Measurements from ENCODE around the gene BCAP31.

Gene BCAP31

GRCh38 chrX:153724252-153725038 lies at the start of gene BCAP31, which contains the start of gene ABCD1:
TSS of gene BCAP31 (minus strand) at chrX:153724387. CDS start at chrX:153723244, 1,143 bp downstream.
TSS of gene ABCD1 (plus strand) at chrX:153724856. CDS start at chrX:153725267, 411 bp downstream.
- DNase-seq = peak; percentile 93

- no peak for DNase-seq
These were observed 49.0 kb upstream of the BCAP31 start for GRCh38 chrX:153773218-153773611.

DNA sequence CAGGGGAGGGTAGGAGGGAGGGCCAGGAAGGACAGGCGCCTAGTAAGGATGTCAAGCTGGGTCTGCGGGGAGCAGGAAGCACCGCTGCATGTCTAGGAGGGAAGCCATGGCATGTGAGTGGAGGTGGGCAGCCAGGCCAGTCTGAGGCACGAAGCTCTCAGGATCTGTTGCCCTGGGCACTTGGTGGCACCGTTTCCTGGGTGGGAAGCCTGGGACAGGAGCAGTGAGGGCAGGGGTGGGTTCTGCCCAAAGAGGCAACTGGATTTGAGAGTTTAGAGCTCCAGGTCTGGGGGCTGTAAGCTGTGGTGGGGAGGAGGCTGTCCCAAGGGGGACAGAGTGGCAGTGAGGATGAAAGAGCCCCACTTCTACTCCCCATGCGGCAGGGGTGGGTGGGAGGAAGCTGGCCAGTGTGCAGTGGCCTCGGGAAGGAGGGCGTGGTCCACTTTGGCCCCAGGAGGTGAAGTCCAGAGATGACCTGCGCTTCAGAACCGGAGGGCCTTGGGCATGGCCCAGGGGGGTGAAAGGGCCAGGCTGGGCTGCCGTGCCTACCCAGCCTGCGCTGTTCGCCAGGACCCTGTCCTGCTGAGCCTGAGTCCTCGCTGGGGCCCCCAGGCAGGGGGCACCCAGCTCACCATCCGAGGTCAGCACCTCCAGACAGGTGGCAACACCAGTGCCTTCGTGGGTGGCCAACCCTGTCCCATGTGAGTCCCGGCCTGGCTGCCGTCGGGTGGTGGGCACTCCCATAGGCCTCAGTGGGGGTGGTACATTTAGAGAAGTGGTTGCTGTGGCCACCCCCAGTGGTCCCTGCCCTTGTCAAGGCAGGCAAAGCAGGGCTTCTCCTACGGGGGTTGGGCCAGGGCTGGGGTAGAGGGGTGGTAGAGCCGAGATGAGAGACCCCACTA lies 48.4 kb upstream of the BCAP31 start:
- DNase-seq = no peak

DNA sequence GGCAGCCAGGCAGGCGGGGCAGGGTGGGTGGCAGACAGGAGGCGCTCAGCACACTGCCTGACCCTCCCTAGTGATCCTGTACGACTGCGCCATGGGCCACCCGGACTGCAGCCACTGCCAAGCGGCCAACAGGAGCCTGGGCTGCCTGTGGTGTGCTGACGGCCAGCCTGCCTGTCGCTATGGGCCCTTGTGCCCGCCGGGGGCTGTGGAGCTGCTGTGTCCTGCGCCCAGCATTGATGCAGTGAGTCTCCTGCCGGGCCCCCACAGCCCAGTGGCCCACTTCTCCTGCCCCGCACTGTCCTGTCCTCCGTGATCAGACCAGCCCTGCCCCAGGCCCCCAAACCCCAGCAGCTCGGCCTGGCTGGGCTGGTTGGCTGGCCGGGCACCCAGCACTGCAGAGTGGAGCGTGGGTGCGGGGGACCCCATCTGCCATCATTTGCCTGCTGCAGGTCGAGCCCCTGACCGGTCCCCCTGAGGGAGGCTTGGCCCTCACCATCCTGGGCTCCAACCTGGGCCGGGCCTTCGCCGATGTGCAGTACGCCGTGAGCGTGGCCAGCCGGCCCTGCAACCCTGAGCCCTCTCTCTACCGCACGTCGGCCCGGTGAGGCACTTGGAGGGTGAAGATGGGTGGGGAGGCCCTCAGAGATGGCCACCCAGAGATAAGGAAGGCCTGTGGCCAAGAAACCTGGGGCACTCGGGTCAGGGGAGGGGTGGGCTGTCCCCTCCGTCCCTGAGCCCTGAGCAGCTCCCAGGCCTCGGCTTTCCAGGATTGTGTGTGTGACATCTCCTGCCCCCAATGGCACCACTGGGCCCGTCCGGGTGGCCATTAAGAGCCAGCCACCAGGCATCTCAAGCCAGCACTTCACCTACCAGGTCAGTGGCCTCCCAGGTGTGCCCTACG lies 47.5 kb upstream of the BCAP31 start:
- no peak for DNase-seq

GRCh38 chrX:153770601-153771414 lies 46.6 kb upstream of the BCAP31 start:
- DNase-seq = no peak

DNA sequence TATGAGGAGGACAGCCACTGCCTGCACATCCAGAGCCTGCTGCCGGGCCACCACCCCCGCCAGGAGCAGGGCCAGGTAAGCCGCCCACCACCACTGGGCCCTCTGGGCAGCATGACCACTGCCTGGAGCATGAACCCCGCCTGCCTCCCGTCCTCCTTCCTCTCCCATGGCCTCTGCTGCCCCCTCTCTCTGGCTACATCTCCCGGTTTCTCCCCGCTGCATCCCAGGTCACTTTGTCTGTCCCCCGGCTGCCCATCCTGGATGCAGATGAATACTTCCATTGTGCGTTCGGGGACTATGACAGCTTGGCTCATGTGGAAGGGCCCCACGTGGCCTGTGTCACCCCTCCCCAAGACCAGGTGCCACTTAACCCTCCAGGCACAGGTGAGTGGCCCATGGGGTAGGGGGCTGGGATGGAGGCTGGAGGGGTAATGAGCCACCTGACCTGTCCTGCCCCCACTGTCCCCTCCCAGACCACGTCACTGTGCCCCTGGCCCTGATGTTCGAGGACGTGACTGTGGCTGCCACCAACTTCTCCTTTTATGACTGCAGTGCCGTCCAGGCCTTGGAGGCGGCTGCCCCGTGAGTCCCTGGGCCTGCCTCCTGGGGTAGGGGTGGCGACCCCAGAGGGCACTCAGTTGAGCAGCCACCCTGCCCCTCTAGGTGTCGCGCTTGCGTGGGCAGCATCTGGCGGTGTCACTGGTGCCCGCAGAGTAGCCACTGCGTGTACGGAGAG lies 45.8 kb upstream of the BCAP31 start:
- no peak for DNase-seq

- no peak for DNase-seq
These were observed 45.1 kb upstream of the BCAP31 start for GRCh38 chrX:153769158-153769864.

DNA sequence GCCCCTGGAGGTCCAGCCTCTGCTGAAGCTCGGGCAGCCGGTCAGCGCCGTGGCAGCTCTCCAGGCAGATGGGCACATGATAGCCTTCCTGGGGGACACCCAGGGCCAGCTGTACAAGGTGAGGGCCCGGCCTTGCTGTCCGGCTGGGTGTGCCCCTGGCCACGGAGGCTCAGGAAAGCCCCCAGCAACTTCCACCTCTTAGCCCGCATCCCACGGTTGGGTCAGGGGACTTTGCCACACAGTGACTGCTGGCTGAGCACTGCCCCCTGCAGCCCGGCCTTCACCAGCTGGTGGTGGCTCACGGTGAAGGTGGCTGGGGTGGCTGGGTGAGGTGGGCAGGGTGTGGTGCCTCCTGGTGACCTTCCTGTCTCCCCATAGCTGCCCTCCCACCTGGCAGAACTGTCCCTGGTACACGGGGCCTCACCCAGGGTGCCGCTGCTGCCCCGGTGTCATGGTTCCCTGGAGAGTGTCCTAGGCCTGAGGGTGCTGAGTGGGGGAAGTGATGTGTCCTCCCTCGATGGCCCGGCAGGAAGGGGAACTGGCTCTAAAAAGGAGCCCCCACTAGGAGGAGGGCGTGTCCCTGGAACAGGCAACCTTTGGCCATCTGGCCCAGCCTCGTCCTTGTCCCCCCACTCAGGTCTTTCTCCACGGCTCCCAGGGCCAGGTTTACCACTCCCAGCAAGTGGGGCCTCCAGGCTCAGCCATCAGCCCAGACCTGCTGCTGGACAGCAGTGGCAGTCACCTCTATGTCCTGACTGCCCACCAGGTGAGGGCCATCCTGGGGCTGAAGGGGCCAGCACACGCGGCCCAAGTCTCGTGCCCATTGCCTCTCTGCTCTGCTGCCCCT lies 44.3 kb upstream of the BCAP31 start:
- peak; percentile 12 for DNase-seq

GRCh38 chrX:153767674-153768055 lies 43.5 kb upstream of the BCAP31 start:
- DNase-seq = peak; percentile 12

- DNase-seq = no peak
These were observed 42.9 kb upstream of the BCAP31 start for GRCh38 chrX:153766871-153767673.

DNA sequence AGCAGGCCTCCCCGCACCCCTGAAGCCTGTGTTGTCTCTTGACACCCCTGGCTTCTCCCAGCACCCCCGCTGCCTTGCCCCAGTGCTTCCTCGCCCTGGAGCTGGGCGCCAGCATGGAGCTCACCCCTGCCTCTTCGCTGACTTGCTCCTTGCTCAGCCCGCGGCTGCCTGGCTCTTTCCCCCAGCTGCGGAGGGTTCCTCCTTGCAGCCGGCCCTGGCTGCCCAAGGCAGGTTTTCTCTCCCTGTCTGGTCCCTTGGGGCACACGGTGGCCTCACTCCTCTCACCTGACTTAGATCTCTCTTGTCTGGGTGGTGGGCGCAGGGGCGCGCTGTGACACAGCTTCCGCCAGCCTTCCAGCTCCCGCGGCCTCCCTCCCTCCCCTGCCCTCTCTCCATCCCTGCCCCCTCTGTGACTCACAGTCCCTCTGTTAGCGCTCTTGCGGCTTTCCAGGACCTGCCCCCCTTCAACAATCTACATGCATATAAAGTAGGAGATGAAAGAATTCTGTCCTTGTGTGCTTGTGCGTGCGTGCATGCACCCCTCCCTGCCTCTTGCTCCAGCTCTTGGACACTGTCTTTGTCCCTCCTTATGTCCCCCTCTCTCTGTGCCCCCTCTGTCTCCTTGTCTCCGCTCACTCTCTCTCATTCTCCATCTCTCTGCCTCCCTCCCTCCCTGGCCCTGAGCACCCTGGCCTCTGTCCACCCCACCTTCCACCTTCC lies 42.1 kb upstream of the BCAP31 start:
- no peak for DNase-seq

GRCh38 chrX:153765138-153766079 lies 41.2 kb upstream of the BCAP31 start:
- no peak for DNase-seq

DNA sequence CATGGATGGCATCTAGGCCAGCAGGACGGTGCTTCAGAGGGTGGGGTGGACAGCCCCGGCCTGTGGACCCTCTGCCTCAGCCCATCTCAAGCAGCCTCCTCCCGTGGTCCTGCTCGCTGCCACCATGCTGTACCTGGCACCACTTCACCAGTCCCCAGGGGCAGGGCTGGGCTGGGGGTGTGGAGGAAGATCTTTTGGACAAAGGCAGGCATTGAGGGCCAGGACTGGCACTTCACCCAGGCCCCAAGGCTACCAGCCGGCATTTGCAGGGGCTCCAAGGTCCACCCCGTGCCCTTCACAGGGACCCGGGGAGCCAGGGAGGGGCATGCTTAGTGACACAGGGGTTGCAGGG lies 40.6 kb upstream of the BCAP31 start:
- no peak for DNase-seq

DNA sequence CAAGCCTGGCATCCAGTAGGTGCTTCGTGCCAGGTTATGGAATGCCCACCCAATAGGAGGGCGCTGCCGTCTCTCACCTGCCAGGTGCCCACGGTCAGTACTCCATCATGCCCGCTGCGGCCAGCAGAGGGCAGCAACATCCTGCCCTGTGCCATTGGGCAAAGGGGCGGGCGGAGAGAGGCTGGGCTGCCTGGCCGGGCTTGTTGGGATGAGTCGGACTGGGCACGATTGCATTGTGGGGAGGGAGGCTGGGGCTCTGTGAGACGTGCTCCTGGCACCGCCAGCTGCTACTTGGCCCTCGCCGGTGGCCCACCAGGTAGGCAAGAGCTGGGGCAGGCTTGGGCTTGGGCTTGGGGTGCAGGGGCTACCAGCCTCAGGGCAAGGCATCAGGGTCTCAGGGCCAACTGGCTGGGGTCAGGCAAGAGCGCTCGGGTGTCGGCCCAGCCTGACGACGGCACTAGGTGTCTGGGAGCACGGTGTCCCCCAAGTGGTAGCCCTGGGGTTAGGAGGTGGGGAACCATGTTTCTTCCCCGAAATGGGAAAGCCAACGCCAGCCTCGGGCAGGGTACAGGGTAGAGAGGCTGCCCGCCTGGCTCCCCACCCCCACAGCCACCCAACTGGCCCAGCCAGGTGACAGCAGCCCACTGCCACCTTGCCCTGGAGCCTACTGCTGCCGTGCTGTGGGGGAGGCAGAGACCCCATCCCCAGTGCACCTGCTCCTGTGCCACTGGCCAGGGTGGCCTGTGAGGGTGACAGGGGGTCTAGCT lies 40.0 kb upstream of the BCAP31 start, which contains the start of gene PLXNB3:
TSS of gene PLXNB3 (plus strand) at position 261 of the 767 bp plus-strand sequence. CDS start 1,287 bp downstream, outside the sequence.
- DNase-seq = peak; percentile 69

- DNase-seq = no peak
These were observed 39.2 kb upstream of the BCAP31 start for GRCh38 chrX:153763298-153763932.

Measured in right hindlimb (tissue), 1 donor.